ENCODE measurements around the gene CYP8B1. TPM values are rescaled to one million over a fixed set of nuclear protein-coding genes. Genes with fewer than 3 reads are reported as not detected.

The CYP8B1 gene
- total RNA-seq, result not detected in 2 replicates

GRCh38 chr3:42875325-42876151, at the start of gene CYP8B1:
CYP8B1 (minus strand) TSS chr3:42875879; CDS start chr3:42875816, 63 bp downstream.

GRCh38 chr3:42906070-42906847, 30.6 kb upstream of the CYP8B1 start, which contains the start of gene ZNF662:
ZNF662 (plus strand) TSS chr3:42906142; CDS start chr3:42908115, 1,973 bp downstream.

Other genes with a start within 250 kb of the CYP8B1 start
- gene ZBTB47, start 222.2 kb downstream of the CYP8B1 start, total RNA-seq, result 17.8 and 22.9 TPM in 2 replicates
- not detected in 2 replicates for gene KLHL40, start 190.3 kb downstream of the CYP8B1 start, total RNA-seq
- not detected in 2 replicates for gene HHATL, start 173.1 kb downstream of the CYP8B1 start, total RNA-seq
- 0.76 TPM in 1 of 2 replicates, not detected in the other for gene CCDC13, start 102.6 kb downstream of the CYP8B1 start, total RNA-seq
- 87.2 and 137 TPM in 2 replicates for gene HIGD1A, start 71.4 kb downstream of the CYP8B1 start, total RNA-seq
- not detected in 2 replicates for gene ACKR2, start 66.4 kb downstream of the CYP8B1 start, total RNA-seq
- gene ZNF662, start 30.3 kb upstream of the CYP8B1 start, total RNA-seq, result 1.6 and 3.2 TPM in 2 replicates
- gene GASK1A, start 103.4 kb upstream of the CYP8B1 start, total RNA-seq, result 0.10 TPM in 1 of 2 replicates, not detected in the other
- 5.9 and 6.6 TPM in 2 replicates for gene POMGNT2, start 230.2 kb upstream of the CYP8B1 start, total RNA-seq